GM19324 (cell line): ENCODE results near the gene CEP20.

Experiments
- ATAC-seq: cut with Tn5 transposase; IDR thresholded peaks from one replicate; pipeline ENCODE4 v1.9.1; 2021; ENCODE audit warnings: mild to moderate bottlenecking, moderate library complexity; ENCODE audit not compliant: unreplicated experiment, low FRiP score

CEP20 gene

GRCh38 chr16:15899538-15900100 lies 11.2 kb upstream of the CEP20 start:
- no peak for ATAC-seq

GRCh38 chr16:15898654-15899053 lies 10.3 kb upstream of the CEP20 start:
- ATAC-seq = no peak

- no peak for ATAC-seq
These were observed 9.4 kb upstream of the CEP20 start for GRCh38 chr16:15897834-15898254.

GRCh38 chr16:15897121-15897780 lies 8.8 kb upstream of the CEP20 start:
- ATAC-seq = no peak

GRCh38 chr16:15894571-15895374 lies 6.4 kb upstream of the CEP20 start:
- no peak for ATAC-seq

GRCh38 chr16:15891508-15891907 lies 3.1 kb upstream of the CEP20 start:
- ATAC-seq = no peak

GRCh38 chr16:15887283-15887682 lies 1.1 kb downstream of the CEP20 start:
- no peak for ATAC-seq

GRCh38 chr16:15886078-15886477 lies 2.3 kb downstream of the CEP20 start:
- no peak for ATAC-seq

- no peak for ATAC-seq
These were observed 2.8 kb downstream of the CEP20 start for GRCh38 chr16:15885560-15886001.

GRCh38 chr16:15882563-15882962 lies 5.8 kb downstream of the CEP20 start:
- no peak for ATAC-seq

- no peak for ATAC-seq
These were observed 6.5 kb downstream of the CEP20 start for GRCh38 chr16:15881794-15882379.

GRCh38 chr16:15880434-15881308 lies 7.7 kb downstream of the CEP20 start:
- ATAC-seq = no peak

- ATAC-seq = no peak
These were observed 9.1 kb downstream of the CEP20 start for GRCh38 chr16:15879255-15879811.

- ATAC-seq = no peak
These were observed 11.9 kb downstream of the CEP20 start for GRCh38 chr16:15876503-15876902.

GRCh38 chr16:15874745-15875314 lies 13.6 kb downstream of the CEP20 start:
- ATAC-seq = no peak

- no peak for ATAC-seq
These were observed 14.7 kb downstream of the CEP20 start for GRCh38 chr16:15873737-15874136.

- ATAC-seq = no peak
These were observed 15.1 kb downstream of the CEP20 start for GRCh38 chr16:15873301-15873700.

GRCh38 chr16:15870011-15870410 lies 18.4 kb downstream of the CEP20 start:
- ATAC-seq = no peak

GRCh38 chr16:15866451-15866850 lies 22.0 kb downstream of the CEP20 start:
- ATAC-seq = no peak

GRCh38 chr16:15865742-15866141 lies 22.7 kb downstream of the CEP20 start:
- ATAC-seq = no peak
